GM23338 (cell line): ENCODE results near the gene PDSS1. TPM values are rescaled to one million over a fixed set of nuclear protein-coding genes. Genes with fewer than 3 reads are reported as not detected.
A peak's percentile ranks its signal among the peaks of the same experiment; 100 is the strongest.

Source experiments
- ATAC-seq: fragments of 200-7000 bp; cut with Tn5 transposase; 3 replicates; pipeline ENCODE4 v1.9.1; 2020
- DNase-seq: peaks from one replicate; pipeline ENCODE4 v3.0.0-alpha.2; 2015; ENCODE audit warnings: low spot score
- H2AFZ ChIP-seq: fragments of 200-600 bp; sonication (generic); 2 replicates; pipeline ENCODE4 v1.8.0; 2016; ENCODE audit warnings: antibody characterized with exemption, mild to moderate bottlenecking, moderate library complexity
- H3F3A ChIP-seq: fragments of 200-600 bp; sonication (generic); replicated peaks from 2 replicates; pipeline ENCODE4 v1.8.0; 2017; ENCODE audit warnings: antibody characterized with exemption, mixed run types, low read depth
- H3K27ac ChIP-seq: fragments of 200-600 bp; sonication (generic); 2 replicates; pipeline ENCODE4 v1.6.1; 2016; ENCODE audit warnings: low read depth
- H3K27me3 ChIP-seq: fragments of 200-600 bp; sonication (generic); 2 replicates; pipeline ENCODE4 v1.8.0; 2016; ENCODE audit warnings: mild to moderate bottlenecking, mixed run types, moderate library complexity; ENCODE audit not compliant: insufficient read depth
- H3K36me3 ChIP-seq: fragments of 200-600 bp; sonication (generic); 2 replicates; pipeline ENCODE4 v1.8.0; 2016; ENCODE audit warnings: mild to moderate bottlenecking; ENCODE audit not compliant: insufficient read depth
- H3K4me1 ChIP-seq: fragments of 200-600 bp; sonication (generic); 2 replicates; pipeline ENCODE4 v1.8.0; 2016; ENCODE audit warnings: mild to moderate bottlenecking, moderate library complexity; ENCODE audit not compliant: insufficient read depth
- H3K4me2 ChIP-seq: fragments of 200-600 bp; sonication (generic); 2 replicates; pipeline ENCODE4 v1.7.1; 2017; ENCODE audit warnings: mixed run types
- H3K4me3 ChIP-seq: fragments of 200-600 bp; sonication (generic); 2 replicates; pipeline ENCODE4 v1.6.1; 2016; ENCODE audit warnings: mixed run types
- H3K79me2 ChIP-seq: fragments of 200-600 bp; sonication (generic); replicated peaks from 2 replicates; pipeline ENCODE4 v1.8.0; 2017; ENCODE audit warnings: mild to moderate bottlenecking; ENCODE audit not compliant: insufficient read depth
- H3K9me2 ChIP-seq: fragments of 200-600 bp; sonication (generic); 2 replicates; pipeline ENCODE4 v1.8.0; 2017; ENCODE audit not compliant: insufficient read depth
- H4K20me1 ChIP-seq: fragments of 200-600 bp; sonication (generic); replicated peaks from 2 replicates; pipeline ENCODE4 v1.8.0; 2017; ENCODE audit warnings: mild to moderate bottlenecking; ENCODE audit not compliant: insufficient read depth
- H3K27ac Mint-ChIP-seq: 2 replicates; pipeline ENCODE4 v1.8.0; 2020; ENCODE audit warnings: inconsistent platforms, mild to moderate bottlenecking, moderate library complexity, mixed read lengths
- H3K27me3 Mint-ChIP-seq: 3 replicates; pipeline ENCODE4 v1.8.0; 2022; ENCODE audit warnings: low read depth, mild to moderate bottlenecking, moderate library complexity, mixed read lengths, inconsistent platforms; ENCODE audit not compliant: insufficient read depth, poor library complexity
- H3K36me3 Mint-ChIP-seq: 3 replicates; pipeline ENCODE4 v1.8.0; 2021; ENCODE audit warnings: low read depth, mild to moderate bottlenecking, inconsistent platforms, moderate library complexity, mixed read lengths
- H3K4me1 Mint-ChIP-seq: 3 replicates; pipeline ENCODE4 v1.8.0; 2020; ENCODE audit warnings: mild to moderate bottlenecking, inconsistent platforms, mixed read lengths
- H3K4me3 Mint-ChIP-seq: 3 replicates; pipeline ENCODE4 v1.8.0; 2021; ENCODE audit warnings: moderate library complexity, mild to moderate bottlenecking, inconsistent platforms, mixed read lengths
- H3K9me3 Mint-ChIP-seq: 3 replicates; pipeline ENCODE4 v1.8.0; 2020; ENCODE audit warnings: moderate library complexity, mild to moderate bottlenecking, inconsistent platforms, mixed read lengths
- CREB1 ChIP-seq: fragments of 250-450 bp; sonication (Bioruptor Pico); IDR thresholded peaks from 2 replicates; pipeline ENCODE4 v1.5.0; 2020; ENCODE audit warnings: low read depth, mild to moderate bottlenecking, moderate library complexity
- EZH2 ChIP-seq: fragments of 200-600 bp; sonication (generic); IDR thresholded peaks from one replicate; pipeline ENCODE4 v1.8.0; 2017; ENCODE audit warnings: antibody characterized with exemption, mild to moderate bottlenecking, low read depth; ENCODE audit not compliant: unreplicated experiment
- EZH2phosphoT487 ChIP-seq: fragments of 200-600 bp; sonication (generic); IDR thresholded peaks from one replicate; pipeline ENCODE4 v1.8.1; 2018; ENCODE audit warnings: antibody characterized with exemption; ENCODE audit not compliant: unreplicated experiment
- JUNB ChIP-seq: IDR thresholded peaks from one replicate; pipeline ENCODE4 v1.6.1; 2016; ENCODE audit warnings: antibody characterized with exemption; ENCODE audit not compliant: unreplicated experiment
- NANOG ChIP-seq: IDR thresholded peaks from 2 replicates; pipeline ENCODE4 v1.6.1; 2016; ENCODE audit warnings: antibody characterized with exemption, borderline replicate concordance
- POLR2AphosphoS5 ChIP-seq: IDR thresholded peaks from 2 replicates; pipeline ENCODE4 v1.6.1; 2016; ENCODE audit warnings: antibody characterized with exemption, low read depth
- STAT1 ChIP-seq: IDR thresholded peaks from one replicate; pipeline ENCODE4 v1.6.1; 2016; ENCODE audit warnings: antibody characterized with exemption; ENCODE audit not compliant: unreplicated experiment
- ZNF114 ChIP-seq: fragments of 250-450 bp; sonication (Bioruptor Pico); IDR thresholded peaks from 2 replicates; pipeline ENCODE4 v1.5.0; 2020; ENCODE audit warnings: mild to moderate bottlenecking, moderate library complexity
- ZNF331 ChIP-seq: fragments of 250-450 bp; sonication (Bioruptor Pico); IDR thresholded peaks from 2 replicates; pipeline ENCODE4 v1.5.0; 2020; ENCODE audit warnings: low read depth, mild to moderate bottlenecking, moderate library complexity
- polyA plus RNA-seq: library from polyadenylated mRNA; unstranded; fragments of >200 nt; fragmentation: Nextera tagmentation; extraction: Ambion mirVana; gene quantifications from 2 replicates; pipeline ENCODE4 v1.2.1, GENCODE V29; 2016
- total RNA-seq: library from RNA; depleted of rRNA; stranded (reverse); fragments of >200 nt; shearing (Covaris generic); gene quantifications from 2 replicates; pipeline ENCODE4 v1.2.3, GENCODE V29; 2014
- TF ChIP-seq, protein P1 (sequence below), 2 experiments: fragments of 200-600 bp in 1 of 2; sonication (generic) in 1 of 2; conservative IDR thresholded peaks; 2 replicates each; pipeline versions ENCODE4 v1.5.1 to v1.6.1; 2016 to 2017; ENCODE audit warnings: antibody characterized with exemption in 2 of 2, low read depth in 2 of 2, mild to moderate bottlenecking in 2 of 2, moderate library complexity in 1 of 2
- TF ChIP-seq, protein P2 (sequence below): fragments of 250-450 bp; sonication (Bioruptor Pico); IDR thresholded peaks from 2 replicates; pipeline ENCODE4 v1.5.0; 2020; ENCODE audit warnings: mild to moderate bottlenecking, moderate library complexity
- TF ChIP-seq, protein P3 (sequence below): IDR thresholded peaks from 2 replicates; pipeline ENCODE4 v1.6.1; 2016; ENCODE audit warnings: antibody characterized with exemption
- TF ChIP-seq, protein P4 (sequence below): IDR thresholded peaks from one replicate; pipeline ENCODE4 v1.6.1; 2018; ENCODE audit warnings: antibody characterized with exemption; ENCODE audit not compliant: unreplicated experiment

PDSS1 gene
- total and polyA plus RNA-seq, 2 experiments from 2014 or later, result 21.5 to 26.2 TPM

DNA sequence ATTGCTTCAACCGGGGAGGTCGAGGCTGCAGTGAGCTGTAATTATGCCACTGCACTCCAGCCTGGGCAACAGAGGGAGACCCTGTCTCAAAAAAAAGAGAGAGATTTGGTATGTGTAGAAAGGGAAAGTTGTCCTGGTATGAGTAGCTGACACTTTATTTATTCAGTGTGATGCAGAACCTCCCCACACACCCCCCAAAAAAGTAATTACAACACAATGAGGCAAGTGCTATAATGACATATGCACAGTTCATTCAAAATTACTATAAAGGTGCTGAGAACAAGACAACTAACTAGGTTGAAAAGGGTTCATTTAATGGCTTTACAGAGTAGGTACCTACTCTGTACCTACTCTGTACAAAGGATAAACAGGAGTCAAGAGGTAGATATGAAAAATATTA is 80.2 kb downstream of the PDSS1 start:
- no peak overlapping the region for H3K4me3 ChIP-seq

More for the DNA sequence above, 80.2 kb downstream of the PDSS1 start:
- Mint-ChIP-seq H3K9me3 (no peaks in the 10 kb centered on the region), H3K36me3 (no peaks in the 10 kb centered on the region), H3K27me3 (peaks cover 3% of the 10 kb centered on the region), H3K4me3 (no peak overlapping the region), H3K27ac (peak overlapping the region; percentile 71; the same call in 1 of the 2 replicates), H3K4me1 (peaks cover 24% of the 10 kb centered on the region)
- no peaks in the 10 kb centered on the region for H3K27me3 ChIP-seq
- no peaks in the 10 kb centered on the region for H3F3A ChIP-seq
- H3K9me2 ChIP-seq, result 0 out of 2 replicates have a peak, but pooled peaks cover 4% of the 10 kb centered on the region
- peaks cover 34% of the 10 kb centered on the region for H3K4me1 ChIP-seq
- H2AFZ ChIP-seq, result no peak overlapping the region
- H4K20me1 ChIP-seq, result no peaks in the 10 kb centered on the region; the same call in 1 of the 2 replicates
- no peak for DNase-seq
- H3K4me2 ChIP-seq, result no peak overlapping the region
- H3K79me2 ChIP-seq, result peaks cover 95% of the 10 kb centered on the region
- no peaks in the 10 kb centered on the region for H3K36me3 ChIP-seq
- TF ChIP-seq ZNF331 (no peak), EZH2phosphoT487 (no peak), CREB1 (CRISPR knock-in tag) (no peak), EZH2 (no peak), POLR2AphosphoS5 (no peak), JUNB (no peak), ZNF114 (CRISPR knock-in tag) (no peak), NANOG (no peak), STAT1 (no peak)
- TF ChIP-seq, protein P1, sequence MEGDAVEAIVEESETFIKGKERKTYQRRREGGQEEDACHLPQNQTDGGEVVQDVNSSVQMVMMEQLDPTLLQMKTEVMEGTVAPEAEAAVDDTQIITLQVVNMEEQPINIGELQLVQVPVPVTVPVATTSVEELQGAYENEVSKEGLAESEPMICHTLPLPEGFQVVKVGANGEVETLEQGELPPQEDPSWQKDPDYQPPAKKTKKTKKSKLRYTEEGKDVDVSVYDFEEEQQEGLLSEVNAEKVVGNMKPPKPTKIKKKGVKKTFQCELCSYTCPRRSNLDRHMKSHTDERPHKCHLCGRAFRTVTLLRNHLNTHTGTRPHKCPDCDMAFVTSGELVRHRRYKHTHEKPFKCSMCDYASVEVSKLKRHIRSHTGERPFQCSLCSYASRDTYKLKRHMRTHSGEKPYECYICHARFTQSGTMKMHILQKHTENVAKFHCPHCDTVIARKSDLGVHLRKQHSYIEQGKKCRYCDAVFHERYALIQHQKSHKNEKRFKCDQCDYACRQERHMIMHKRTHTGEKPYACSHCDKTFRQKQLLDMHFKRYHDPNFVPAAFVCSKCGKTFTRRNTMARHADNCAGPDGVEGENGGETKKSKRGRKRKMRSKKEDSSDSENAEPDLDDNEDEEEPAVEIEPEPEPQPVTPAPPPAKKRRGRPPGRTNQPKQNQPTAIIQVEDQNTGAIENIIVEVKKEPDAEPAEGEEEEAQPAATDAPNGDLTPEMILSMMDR (conservative IDR thresholded peaks at IDR 0.05; ENCODE audit: low read depth in 2 of 2), result no peak
- TF ChIP-seq, protein P2, sequence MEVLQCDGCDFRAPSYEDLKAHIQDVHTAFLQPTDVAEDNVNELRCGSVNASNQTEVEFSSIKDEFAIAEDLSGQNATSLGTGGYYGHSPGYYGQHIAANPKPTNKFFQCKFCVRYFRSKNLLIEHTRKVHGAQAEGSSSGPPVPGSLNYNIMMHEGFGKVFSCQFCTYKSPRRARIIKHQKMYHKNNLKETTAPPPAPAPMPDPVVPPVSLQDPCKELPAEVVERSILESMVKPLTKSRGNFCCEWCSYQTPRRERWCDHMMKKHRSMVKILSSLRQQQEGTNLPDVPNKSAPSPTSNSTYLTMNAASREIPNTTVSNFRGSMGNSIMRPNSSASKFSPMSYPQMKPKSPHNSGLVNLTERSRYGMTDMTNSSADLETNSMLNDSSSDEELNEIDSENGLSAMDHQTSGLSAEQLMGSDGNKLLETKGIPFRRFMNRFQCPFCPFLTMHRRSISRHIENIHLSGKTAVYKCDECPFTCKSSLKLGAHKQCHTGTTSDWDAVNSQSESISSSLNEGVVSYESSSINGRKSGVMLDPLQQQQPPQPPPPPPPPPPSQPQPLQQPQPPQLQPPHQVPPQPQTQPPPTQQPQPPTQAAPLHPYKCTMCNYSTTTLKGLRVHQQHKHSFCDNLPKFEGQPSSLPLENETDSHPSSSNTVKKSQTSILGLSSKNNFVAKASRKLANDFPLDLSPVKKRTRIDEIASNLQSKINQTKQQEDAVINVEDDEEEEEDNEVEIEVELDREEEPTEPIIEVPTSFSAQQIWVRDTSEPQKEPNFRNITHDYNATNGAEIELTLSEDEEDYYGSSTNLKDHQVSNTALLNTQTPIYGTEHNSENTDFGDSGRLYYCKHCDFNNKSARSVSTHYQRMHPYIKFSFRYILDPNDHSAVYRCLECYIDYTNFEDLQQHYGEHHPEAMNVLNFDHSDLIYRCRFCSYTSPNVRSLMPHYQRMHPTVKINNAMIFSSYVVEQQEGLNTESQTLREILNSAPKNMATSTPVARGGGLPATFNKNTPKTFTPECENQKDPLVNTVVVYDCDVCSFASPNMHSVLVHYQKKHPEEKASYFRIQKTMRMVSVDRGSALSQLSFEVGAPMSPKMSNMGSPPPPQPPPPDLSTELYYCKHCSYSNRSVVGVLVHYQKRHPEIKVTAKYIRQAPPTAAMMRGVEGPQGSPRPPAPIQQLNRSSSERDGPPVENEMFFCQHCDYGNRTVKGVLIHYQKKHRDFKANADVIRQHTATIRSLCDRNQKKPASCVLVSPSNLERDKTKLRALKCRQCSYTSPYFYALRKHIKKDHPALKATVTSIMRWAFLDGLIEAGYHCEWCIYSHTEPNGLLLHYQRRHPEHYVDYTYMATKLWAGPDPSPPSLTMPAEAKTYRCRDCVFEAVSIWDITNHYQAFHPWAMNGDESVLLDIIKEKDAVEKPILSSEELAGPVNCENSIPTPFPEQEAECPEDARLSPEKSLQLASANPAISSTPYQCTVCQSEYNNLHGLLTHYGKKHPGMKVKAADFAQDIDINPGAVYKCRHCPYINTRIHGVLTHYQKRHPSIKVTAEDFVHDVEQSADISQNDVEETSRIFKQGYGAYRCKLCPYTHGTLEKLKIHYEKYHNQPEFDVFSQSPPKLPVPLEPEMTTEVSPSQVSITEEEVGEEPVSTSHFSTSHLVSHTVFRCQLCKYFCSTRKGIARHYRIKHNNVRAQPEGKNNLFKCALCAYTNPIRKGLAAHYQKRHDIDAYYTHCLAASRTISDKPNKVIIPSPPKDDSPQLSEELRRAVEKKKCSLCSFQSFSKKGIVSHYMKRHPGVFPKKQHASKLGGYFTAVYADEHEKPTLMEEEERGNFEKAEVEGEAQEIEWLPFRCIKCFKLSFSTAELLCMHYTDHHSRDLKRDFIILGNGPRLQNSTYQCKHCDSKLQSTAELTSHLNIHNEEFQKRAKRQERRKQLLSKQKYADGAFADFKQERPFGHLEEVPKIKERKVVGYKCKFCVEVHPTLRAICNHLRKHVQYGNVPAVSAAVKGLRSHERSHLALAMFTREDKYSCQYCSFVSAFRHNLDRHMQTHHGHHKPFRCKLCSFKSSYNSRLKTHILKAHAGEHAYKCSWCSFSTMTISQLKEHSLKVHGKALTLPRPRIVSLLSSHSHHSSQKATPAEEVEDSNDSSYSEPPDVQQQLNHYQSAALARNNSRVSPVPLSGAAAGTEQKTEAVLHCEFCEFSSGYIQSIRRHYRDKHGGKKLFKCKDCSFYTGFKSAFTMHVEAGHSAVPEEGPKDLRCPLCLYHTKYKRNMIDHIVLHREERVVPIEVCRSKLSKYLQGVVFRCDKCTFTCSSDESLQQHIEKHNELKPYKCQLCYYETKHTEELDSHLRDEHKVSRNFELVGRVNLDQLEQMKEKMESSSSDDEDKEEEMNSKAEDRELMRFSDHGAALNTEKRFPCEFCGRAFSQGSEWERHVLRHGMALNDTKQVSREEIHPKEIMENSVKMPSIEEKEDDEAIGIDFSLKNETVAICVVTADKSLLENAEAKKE, result no peak
- TF ChIP-seq, protein P3, sequence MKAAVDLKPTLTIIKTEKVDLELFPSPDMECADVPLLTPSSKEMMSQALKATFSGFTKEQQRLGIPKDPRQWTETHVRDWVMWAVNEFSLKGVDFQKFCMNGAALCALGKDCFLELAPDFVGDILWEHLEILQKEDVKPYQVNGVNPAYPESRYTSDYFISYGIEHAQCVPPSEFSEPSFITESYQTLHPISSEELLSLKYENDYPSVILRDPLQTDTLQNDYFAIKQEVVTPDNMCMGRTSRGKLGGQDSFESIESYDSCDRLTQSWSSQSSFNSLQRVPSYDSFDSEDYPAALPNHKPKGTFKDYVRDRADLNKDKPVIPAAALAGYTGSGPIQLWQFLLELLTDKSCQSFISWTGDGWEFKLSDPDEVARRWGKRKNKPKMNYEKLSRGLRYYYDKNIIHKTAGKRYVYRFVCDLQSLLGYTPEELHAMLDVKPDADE, result no peak
- TF ChIP-seq, protein P4, sequence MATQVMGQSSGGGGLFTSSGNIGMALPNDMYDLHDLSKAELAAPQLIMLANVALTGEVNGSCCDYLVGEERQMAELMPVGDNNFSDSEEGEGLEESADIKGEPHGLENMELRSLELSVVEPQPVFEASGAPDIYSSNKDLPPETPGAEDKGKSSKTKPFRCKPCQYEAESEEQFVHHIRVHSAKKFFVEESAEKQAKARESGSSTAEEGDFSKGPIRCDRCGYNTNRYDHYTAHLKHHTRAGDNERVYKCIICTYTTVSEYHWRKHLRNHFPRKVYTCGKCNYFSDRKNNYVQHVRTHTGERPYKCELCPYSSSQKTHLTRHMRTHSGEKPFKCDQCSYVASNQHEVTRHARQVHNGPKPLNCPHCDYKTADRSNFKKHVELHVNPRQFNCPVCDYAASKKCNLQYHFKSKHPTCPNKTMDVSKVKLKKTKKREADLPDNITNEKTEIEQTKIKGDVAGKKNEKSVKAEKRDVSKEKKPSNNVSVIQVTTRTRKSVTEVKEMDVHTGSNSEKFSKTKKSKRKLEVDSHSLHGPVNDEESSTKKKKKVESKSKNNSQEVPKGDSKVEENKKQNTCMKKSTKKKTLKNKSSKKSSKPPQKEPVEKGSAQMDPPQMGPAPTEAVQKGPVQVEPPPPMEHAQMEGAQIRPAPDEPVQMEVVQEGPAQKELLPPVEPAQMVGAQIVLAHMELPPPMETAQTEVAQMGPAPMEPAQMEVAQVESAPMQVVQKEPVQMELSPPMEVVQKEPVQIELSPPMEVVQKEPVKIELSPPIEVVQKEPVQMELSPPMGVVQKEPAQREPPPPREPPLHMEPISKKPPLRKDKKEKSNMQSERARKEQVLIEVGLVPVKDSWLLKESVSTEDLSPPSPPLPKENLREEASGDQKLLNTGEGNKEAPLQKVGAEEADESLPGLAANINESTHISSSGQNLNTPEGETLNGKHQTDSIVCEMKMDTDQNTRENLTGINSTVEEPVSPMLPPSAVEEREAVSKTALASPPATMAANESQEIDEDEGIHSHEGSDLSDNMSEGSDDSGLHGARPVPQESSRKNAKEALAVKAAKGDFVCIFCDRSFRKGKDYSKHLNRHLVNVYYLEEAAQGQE, result no peak
- ATAC-seq, result no peak
- no peak overlapping the region for H3K27ac ChIP-seq
